SK-N-SH treated with all-trans-retinoic acid at 6 μM for 48 hours (cell line): ENCODE results near the gene RET.

ENCODE experiments used
- ATAC-seq: fragments of 200-7000 bp; cut with Tn5 transposase; 3 replicates; pipeline ENCODE4 v1.9.1; 2020; ENCODE audit warnings: mild to moderate bottlenecking, moderate library complexity
- ARNTL ChIP-seq: fragments of 450-650 bp; formaldehyde crosslinking; IDR thresholded peaks from 2 replicates; pipeline ENCODE4 v1.5.0; 2020; ENCODE audit warnings: low read depth, mild to moderate bottlenecking, moderate library complexity, borderline replicate concordance
- CSDC2 ChIP-seq: fragments of 250-450 bp; sonication (Bioruptor Pico); IDR thresholded peaks from 2 replicates; pipeline ENCODE4 v1.5.0; 2020; ENCODE audit warnings: mild to moderate bottlenecking, moderate library complexity
- ESRRG ChIP-seq: fragments of 250-450 bp; sonication (Bioruptor Pico); IDR thresholded peaks from 2 replicates; pipeline ENCODE4 v1.6.1; 2021; ENCODE audit warnings: mild to moderate bottlenecking
- GLIS3 ChIP-seq: fragments of 250-450 bp; sonication (Bioruptor Pico); IDR thresholded peaks from 2 replicates; pipeline ENCODE4 v1.5.0; 2020; ENCODE audit warnings: mild to moderate bottlenecking, moderate library complexity
- ISL1 ChIP-seq: fragments of 250-450 bp; sonication (Bioruptor Pico); IDR thresholded peaks from 2 replicates; pipeline ENCODE4 v2.1.2; 2022; ENCODE audit warnings: mild to moderate bottlenecking, moderate library complexity
- OSR1 ChIP-seq: fragments of 250-450 bp; sonication (Bioruptor Pico); IDR thresholded peaks from 2 replicates; pipeline ENCODE4 v1.8.0; 2022; ENCODE audit warnings: moderate library complexity, mild to moderate bottlenecking, inconsistent platforms
- PPARA ChIP-seq: fragments of 250-450 bp; sonication (Bioruptor Pico); IDR thresholded peaks from 2 replicates; pipeline ENCODE4 v1.5.0; 2020; ENCODE audit warnings: mild to moderate bottlenecking, borderline replicate concordance
- TCF4 ChIP-seq: fragments of 250-450 bp; sonication (Bioruptor Pico); IDR thresholded peaks from 2 replicates; pipeline ENCODE4 v1.8.0; 2021; ENCODE audit warnings: mild to moderate bottlenecking, moderate library complexity, borderline replicate concordance
- ZC3H10 ChIP-seq: fragments of 250-450 bp; sonication (Bioruptor Pico); IDR thresholded peaks from 2 replicates; pipeline ENCODE4 v1.5.1; 2021; ENCODE audit warnings: mild to moderate bottlenecking, moderate library complexity
- ZFP3 ChIP-seq: fragments of 250-450 bp; sonication (Bioruptor Pico); IDR thresholded peaks from 2 replicates; pipeline ENCODE4 v1.5.0; 2020; ENCODE audit warnings: mild to moderate bottlenecking, moderate library complexity
- ZFP30 ChIP-seq: fragments of 450-650 bp; formaldehyde crosslinking; IDR thresholded peaks from 2 replicates; pipeline ENCODE4 v1.5.0; 2022; ENCODE audit warnings: mild to moderate bottlenecking, moderate library complexity
- ZNF70 ChIP-seq: fragments of 450-650 bp; formaldehyde crosslinking; IDR thresholded peaks from 2 replicates; pipeline ENCODE4 v1.5.0; 2020; ENCODE audit warnings: mild to moderate bottlenecking, moderate library complexity
- TF ChIP-seq, protein P1 (sequence below): fragments of 250-450 bp; sonication (Bioruptor Pico); IDR thresholded peaks from 2 replicates; pipeline ENCODE4 v1.5.0; 2020; ENCODE audit warnings: mild to moderate bottlenecking, moderate library complexity
- TF ChIP-seq, protein P2 (sequence below): fragments of 250-450 bp; sonication (Bioruptor Pico); IDR thresholded peaks from 2 replicates; pipeline ENCODE4 v1.5.1; 2020; ENCODE audit warnings: low read depth, mild to moderate bottlenecking, moderate library complexity
- TF ChIP-seq, protein P3 (sequence below): fragments of 250-450 bp; sonication (Bioruptor Pico); IDR thresholded peaks from 2 replicates; pipeline ENCODE4 v1.5.1; 2021; ENCODE audit warnings: mild to moderate bottlenecking, moderate library complexity
- TF ChIP-seq, protein P4 (sequence below): fragments of 250-450 bp; sonication (Bioruptor Pico); IDR thresholded peaks from 2 replicates; pipeline ENCODE4 v1.8.0; 2021; ENCODE audit warnings: low read depth, mild to moderate bottlenecking, moderate library complexity, borderline replicate concordance
- TF ChIP-seq, protein P5 (sequence below): fragments of 250-450 bp; sonication (Bioruptor Pico); IDR thresholded peaks from 2 replicates; pipeline ENCODE4 v1.8.0; 2020; ENCODE audit warnings: mild to moderate bottlenecking, moderate library complexity, borderline replicate concordance

Gene RET

DNA sequence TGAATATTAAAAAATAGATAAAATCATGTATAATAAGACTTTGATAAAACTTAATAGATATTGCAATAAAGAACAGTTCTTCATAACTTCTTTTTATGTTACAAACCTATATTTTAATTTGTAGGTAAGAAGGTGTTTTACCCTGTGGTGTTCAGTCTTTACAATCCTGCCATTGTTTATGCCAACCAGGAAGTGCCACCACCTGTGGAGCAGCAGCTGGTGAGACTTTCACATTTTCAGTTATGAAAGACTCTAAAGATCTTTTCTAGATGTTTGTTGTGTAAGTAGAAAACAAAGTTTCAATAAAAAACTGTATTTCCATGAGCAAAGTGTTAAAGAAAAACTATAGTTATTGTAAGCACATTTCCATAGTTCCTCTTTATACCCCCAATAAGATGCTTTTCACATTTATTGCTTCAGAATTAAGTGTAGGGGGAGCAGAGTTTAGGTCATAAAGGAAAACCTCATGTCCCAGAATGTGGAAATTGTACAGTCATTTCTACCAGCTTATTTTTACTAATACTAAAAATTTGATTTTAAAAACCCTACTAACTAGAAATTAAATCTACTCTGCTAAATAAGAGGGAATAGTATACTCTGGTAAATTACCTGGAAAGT lies 90.1 kb downstream of the RET start:
- no peak for ATAC-seq
- TF ChIP-seq GLIS3 (CRISPR knock-in tag) (no peak), ZFP30 (CRISPR knock-in tag) (no peak), ZC3H10 (no peak), ARNTL (CRISPR knock-in tag) (no peak)
- TF ChIP-seq, protein P1, sequence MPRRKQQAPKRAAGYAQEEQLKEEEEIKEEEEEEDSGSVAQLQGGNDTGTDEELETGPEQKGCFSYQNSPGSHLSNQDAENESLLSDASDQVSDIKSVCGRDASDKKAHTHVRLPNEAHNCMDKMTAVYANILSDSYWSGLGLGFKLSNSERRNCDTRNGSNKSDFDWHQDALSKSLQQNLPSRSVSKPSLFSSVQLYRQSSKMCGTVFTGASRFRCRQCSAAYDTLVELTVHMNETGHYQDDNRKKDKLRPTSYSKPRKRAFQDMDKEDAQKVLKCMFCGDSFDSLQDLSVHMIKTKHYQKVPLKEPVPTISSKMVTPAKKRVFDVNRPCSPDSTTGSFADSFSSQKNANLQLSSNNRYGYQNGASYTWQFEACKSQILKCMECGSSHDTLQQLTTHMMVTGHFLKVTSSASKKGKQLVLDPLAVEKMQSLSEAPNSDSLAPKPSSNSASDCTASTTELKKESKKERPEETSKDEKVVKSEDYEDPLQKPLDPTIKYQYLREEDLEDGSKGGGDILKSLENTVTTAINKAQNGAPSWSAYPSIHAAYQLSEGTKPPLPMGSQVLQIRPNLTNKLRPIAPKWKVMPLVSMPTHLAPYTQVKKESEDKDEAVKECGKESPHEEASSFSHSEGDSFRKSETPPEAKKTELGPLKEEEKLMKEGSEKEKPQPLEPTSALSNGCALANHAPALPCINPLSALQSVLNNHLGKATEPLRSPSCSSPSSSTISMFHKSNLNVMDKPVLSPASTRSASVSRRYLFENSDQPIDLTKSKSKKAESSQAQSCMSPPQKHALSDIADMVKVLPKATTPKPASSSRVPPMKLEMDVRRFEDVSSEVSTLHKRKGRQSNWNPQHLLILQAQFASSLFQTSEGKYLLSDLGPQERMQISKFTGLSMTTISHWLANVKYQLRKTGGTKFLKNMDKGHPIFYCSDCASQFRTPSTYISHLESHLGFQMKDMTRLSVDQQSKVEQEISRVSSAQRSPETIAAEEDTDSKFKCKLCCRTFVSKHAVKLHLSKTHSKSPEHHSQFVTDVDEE (CRISPR knock-in tag), result no peak
- TF ChIP-seq, protein P2, sequence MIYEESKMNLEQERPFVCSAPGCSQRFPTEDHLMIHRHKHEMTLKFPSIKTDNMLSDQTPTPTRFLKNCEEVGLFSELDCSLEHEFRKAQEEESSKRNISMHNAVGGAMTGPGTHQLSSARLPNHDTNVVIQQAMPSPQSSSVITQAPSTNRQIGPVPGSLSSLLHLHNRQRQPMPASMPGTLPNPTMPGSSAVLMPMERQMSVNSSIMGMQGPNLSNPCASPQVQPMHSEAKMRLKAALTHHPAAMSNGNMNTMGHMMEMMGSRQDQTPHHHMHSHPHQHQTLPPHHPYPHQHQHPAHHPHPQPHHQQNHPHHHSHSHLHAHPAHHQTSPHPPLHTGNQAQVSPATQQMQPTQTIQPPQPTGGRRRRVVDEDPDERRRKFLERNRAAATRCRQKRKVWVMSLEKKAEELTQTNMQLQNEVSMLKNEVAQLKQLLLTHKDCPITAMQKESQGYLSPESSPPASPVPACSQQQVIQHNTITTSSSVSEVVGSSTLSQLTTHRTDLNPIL (CRISPR knock-in tag), result no peak
- TF ChIP-seq, protein P3, sequence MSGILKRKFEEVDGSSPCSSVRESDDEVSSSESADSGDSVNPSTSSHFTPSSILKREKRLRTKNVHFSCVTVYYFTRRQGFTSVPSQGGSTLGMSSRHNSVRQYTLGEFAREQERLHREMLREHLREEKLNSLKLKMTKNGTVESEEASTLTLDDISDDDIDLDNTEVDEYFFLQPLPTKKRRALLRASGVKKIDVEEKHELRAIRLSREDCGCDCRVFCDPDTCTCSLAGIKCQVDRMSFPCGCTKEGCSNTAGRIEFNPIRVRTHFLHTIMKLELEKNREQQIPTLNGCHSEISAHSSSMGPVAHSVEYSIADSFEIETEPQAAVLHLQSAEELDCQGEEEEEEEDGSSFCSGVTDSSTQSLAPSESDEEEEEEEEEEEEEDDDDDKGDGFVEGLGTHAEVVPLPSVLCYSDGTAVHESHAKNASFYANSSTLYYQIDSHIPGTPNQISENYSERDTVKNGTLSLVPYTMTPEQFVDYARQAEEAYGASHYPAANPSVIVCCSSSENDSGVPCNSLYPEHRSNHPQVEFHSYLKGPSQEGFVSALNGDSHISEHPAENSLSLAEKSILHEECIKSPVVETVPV (CRISPR knock-in tag), result no peak

DNA sequence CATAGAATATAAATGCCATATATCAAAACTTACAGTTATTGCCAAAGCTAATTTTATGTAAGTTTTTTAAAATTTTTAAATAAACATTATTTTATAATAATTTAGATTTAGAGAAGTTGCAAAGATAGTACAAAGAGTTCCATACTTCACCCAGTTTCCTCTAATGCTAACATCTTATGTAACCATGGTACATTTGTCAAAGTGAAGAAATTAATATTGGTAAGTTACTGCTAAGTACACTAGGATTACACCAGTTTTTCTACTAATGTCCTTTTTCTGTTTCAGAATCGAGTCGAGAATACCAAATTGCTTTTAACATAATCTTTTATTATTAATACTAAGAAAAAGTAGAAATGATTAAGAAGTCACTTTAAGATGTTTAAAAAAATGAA lies 90.6 kb downstream of the RET start:
- no peak for ATAC-seq
- TF ChIP-seq, protein P1 (CRISPR knock-in tag), result no peak
- TF ChIP-seq ESRRG (no peak), TCF4 (CRISPR knock-in tag) (no peak), CSDC2 (CRISPR knock-in tag) (no peak)
- TF ChIP-seq, protein P4, sequence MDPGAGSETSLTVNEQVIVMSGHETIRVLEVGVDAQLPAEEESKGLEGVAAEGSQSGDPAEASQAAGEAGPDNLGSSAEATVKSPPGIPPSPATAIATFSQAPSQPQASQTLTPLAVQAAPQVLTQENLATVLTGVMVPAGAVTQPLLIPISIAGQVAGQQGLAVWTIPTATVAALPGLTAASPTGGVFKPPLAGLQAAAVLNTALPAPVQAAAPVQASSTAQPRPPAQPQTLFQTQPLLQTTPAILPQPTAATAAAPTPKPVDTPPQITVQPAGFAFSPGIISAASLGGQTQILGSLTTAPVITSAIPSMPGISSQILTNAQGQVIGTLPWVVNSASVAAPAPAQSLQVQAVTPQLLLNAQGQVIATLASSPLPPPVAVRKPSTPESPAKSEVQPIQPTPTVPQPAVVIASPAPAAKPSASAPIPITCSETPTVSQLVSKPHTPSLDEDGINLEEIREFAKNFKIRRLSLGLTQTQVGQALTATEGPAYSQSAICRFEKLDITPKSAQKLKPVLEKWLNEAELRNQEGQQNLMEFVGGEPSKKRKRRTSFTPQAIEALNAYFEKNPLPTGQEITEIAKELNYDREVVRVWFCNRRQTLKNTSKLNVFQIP (CRISPR knock-in tag), result no peak
- TF ChIP-seq, protein P5, sequence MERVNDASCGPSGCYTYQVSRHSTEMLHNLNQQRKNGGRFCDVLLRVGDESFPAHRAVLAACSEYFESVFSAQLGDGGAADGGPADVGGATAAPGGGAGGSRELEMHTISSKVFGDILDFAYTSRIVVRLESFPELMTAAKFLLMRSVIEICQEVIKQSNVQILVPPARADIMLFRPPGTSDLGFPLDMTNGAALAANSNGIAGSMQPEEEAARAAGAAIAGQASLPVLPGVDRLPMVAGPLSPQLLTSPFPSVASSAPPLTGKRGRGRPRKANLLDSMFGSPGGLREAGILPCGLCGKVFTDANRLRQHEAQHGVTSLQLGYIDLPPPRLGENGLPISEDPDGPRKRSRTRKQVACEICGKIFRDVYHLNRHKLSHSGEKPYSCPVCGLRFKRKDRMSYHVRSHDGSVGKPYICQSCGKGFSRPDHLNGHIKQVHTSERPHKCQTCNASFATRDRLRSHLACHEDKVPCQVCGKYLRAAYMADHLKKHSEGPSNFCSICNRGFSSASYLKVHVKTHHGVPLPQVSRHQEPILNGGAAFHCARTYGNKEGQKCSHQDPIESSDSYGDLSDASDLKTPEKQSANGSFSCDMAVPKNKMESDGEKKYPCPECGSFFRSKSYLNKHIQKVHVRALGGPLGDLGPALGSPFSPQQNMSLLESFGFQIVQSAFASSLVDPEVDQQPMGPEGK (CRISPR knock-in tag), result no peak
- TF ChIP-seq, protein P3 (CRISPR knock-in tag), result no peak

DNA sequence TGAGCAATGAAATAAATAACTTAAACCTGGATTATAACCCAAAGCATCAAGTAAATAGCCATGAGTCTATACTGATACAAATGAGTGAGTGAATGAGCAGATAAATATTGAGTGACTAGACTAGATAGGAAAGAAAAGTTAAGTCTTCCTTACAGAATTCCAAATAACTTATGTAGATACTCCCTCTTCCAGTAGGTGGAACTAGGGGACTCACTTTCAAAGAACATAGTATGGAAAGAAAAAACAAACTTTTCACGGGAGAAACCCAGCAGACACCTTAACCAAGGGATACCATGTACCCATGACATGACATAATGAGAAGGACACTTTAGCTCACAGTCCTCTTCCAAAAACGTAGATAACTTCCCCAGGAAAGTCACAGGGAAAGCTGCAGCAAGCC lies 93.6 kb downstream of the RET start:
- ATAC-seq, result no peak; the same call in 1 of the 3 replicates
- TF ChIP-seq, protein P3 (CRISPR knock-in tag), result no peak
- no peak for TF ChIP-seq CSDC2 (CRISPR knock-in tag)
- no peak for TF ChIP-seq OSR1 (CRISPR knock-in tag)
- no peak for TF ChIP-seq PPARA (CRISPR knock-in tag)
- TF ChIP-seq TCF4 (CRISPR knock-in tag), result no peak
- TF ChIP-seq GLIS3 (CRISPR knock-in tag), result no peak
- TF ChIP-seq ZC3H10, result no peak
- TF ChIP-seq, protein P1 (CRISPR knock-in tag), result no peak
- TF ChIP-seq ZNF70, result no peak
- no peak for TF ChIP-seq ISL1 (CRISPR knock-in tag)
- TF ChIP-seq ZFP3 (CRISPR knock-in tag), result no peak
